GM23338 (cell line): Measurements from ENCODE around the gene MAPKAPK2. TPM values are rescaled to one million over a fixed set of nuclear protein-coding genes. Genes with fewer than 3 reads are reported as not detected.
A peak's percentile ranks its signal among the peaks of the same experiment; 100 is the strongest.

Experiments used
- ATAC-seq: fragments of 200-7000 bp; cut with Tn5 transposase; 3 replicates; pipeline ENCODE4 v1.9.1; 2020
- DNase-seq: peaks from one replicate; pipeline ENCODE4 v3.0.0-alpha.2; 2015; ENCODE audit warnings: low spot score
- H2AFZ ChIP-seq: fragments of 200-600 bp; sonication (generic); 2 replicates; pipeline ENCODE4 v1.8.0; 2016; ENCODE audit warnings: antibody characterized with exemption, mild to moderate bottlenecking, moderate library complexity
- H3F3A ChIP-seq: fragments of 200-600 bp; sonication (generic); replicated peaks from 2 replicates; pipeline ENCODE4 v1.8.0; 2017; ENCODE audit warnings: antibody characterized with exemption, mixed run types, low read depth
- H3K27ac ChIP-seq: fragments of 200-600 bp; sonication (generic); 2 replicates; pipeline ENCODE4 v1.6.1; 2016; ENCODE audit warnings: low read depth
- H3K27me3 ChIP-seq: fragments of 200-600 bp; sonication (generic); 2 replicates; pipeline ENCODE4 v1.8.0; 2016; ENCODE audit warnings: mild to moderate bottlenecking, mixed run types, moderate library complexity; ENCODE audit not compliant: insufficient read depth
- H3K36me3 ChIP-seq: fragments of 200-600 bp; sonication (generic); 2 replicates; pipeline ENCODE4 v1.8.0; 2016; ENCODE audit warnings: mild to moderate bottlenecking; ENCODE audit not compliant: insufficient read depth
- H3K4me1 ChIP-seq: fragments of 200-600 bp; sonication (generic); 2 replicates; pipeline ENCODE4 v1.8.0; 2016; ENCODE audit warnings: mild to moderate bottlenecking, moderate library complexity; ENCODE audit not compliant: insufficient read depth
- H3K4me2 ChIP-seq: fragments of 200-600 bp; sonication (generic); 2 replicates; pipeline ENCODE4 v1.7.1; 2017; ENCODE audit warnings: mixed run types
- H3K4me3 ChIP-seq: fragments of 200-600 bp; sonication (generic); 2 replicates; pipeline ENCODE4 v1.6.1; 2016; ENCODE audit warnings: mixed run types
- H3K79me2 ChIP-seq: fragments of 200-600 bp; sonication (generic); replicated peaks from 2 replicates; pipeline ENCODE4 v1.8.0; 2017; ENCODE audit warnings: mild to moderate bottlenecking; ENCODE audit not compliant: insufficient read depth
- H3K9me2 ChIP-seq: fragments of 200-600 bp; sonication (generic); 2 replicates; pipeline ENCODE4 v1.8.0; 2017; ENCODE audit not compliant: insufficient read depth
- H4K20me1 ChIP-seq: fragments of 200-600 bp; sonication (generic); replicated peaks from 2 replicates; pipeline ENCODE4 v1.8.0; 2017; ENCODE audit warnings: mild to moderate bottlenecking; ENCODE audit not compliant: insufficient read depth
- H3K27ac Mint-ChIP-seq: 2 replicates; pipeline ENCODE4 v1.8.0; 2020; ENCODE audit warnings: inconsistent platforms, mild to moderate bottlenecking, moderate library complexity, mixed read lengths
- H3K27me3 Mint-ChIP-seq: 3 replicates; pipeline ENCODE4 v1.8.0; 2022; ENCODE audit warnings: low read depth, mild to moderate bottlenecking, moderate library complexity, mixed read lengths, inconsistent platforms; ENCODE audit not compliant: insufficient read depth, poor library complexity
- H3K36me3 Mint-ChIP-seq: 3 replicates; pipeline ENCODE4 v1.8.0; 2021; ENCODE audit warnings: low read depth, mild to moderate bottlenecking, inconsistent platforms, moderate library complexity, mixed read lengths
- H3K4me1 Mint-ChIP-seq: 3 replicates; pipeline ENCODE4 v1.8.0; 2020; ENCODE audit warnings: mild to moderate bottlenecking, inconsistent platforms, mixed read lengths
- H3K4me3 Mint-ChIP-seq: 3 replicates; pipeline ENCODE4 v1.8.0; 2021; ENCODE audit warnings: moderate library complexity, mild to moderate bottlenecking, inconsistent platforms, mixed read lengths
- H3K9me3 Mint-ChIP-seq: 3 replicates; pipeline ENCODE4 v1.8.0; 2020; ENCODE audit warnings: moderate library complexity, mild to moderate bottlenecking, inconsistent platforms, mixed read lengths
- CREB1 ChIP-seq: fragments of 250-450 bp; sonication (Bioruptor Pico); IDR thresholded peaks from 2 replicates; pipeline ENCODE4 v1.5.0; 2020; ENCODE audit warnings: low read depth, mild to moderate bottlenecking, moderate library complexity
- CTCF ChIP-seq, 2 experiments: fragments of 200-600 bp in 1 of 2; sonication (generic) in 1 of 2; conservative IDR thresholded peaks; 2 replicates each; pipeline versions ENCODE4 v1.5.1 to v1.6.1; 2016 to 2017; ENCODE audit warnings: antibody characterized with exemption in 2 of 2, low read depth in 2 of 2, mild to moderate bottlenecking in 2 of 2, moderate library complexity in 1 of 2
- ETS1 ChIP-seq: IDR thresholded peaks from 2 replicates; pipeline ENCODE4 v1.6.1; 2016; ENCODE audit warnings: antibody characterized with exemption
- EZH2 ChIP-seq: fragments of 200-600 bp; sonication (generic); IDR thresholded peaks from one replicate; pipeline ENCODE4 v1.8.0; 2017; ENCODE audit warnings: antibody characterized with exemption, mild to moderate bottlenecking, low read depth; ENCODE audit not compliant: unreplicated experiment
- EZH2phosphoT487 ChIP-seq: fragments of 200-600 bp; sonication (generic); IDR thresholded peaks from one replicate; pipeline ENCODE4 v1.8.1; 2018; ENCODE audit warnings: antibody characterized with exemption; ENCODE audit not compliant: unreplicated experiment
- NANOG ChIP-seq: IDR thresholded peaks from 2 replicates; pipeline ENCODE4 v1.6.1; 2016; ENCODE audit warnings: antibody characterized with exemption, borderline replicate concordance
- STAT1 ChIP-seq: IDR thresholded peaks from one replicate; pipeline ENCODE4 v1.6.1; 2016; ENCODE audit warnings: antibody characterized with exemption; ENCODE audit not compliant: unreplicated experiment
- ZNF114 ChIP-seq: fragments of 250-450 bp; sonication (Bioruptor Pico); IDR thresholded peaks from 2 replicates; pipeline ENCODE4 v1.5.0; 2020; ENCODE audit warnings: mild to moderate bottlenecking, moderate library complexity
- ZNF462 ChIP-seq: fragments of 250-450 bp; sonication (Bioruptor Pico); IDR thresholded peaks from 2 replicates; pipeline ENCODE4 v1.5.0; 2020; ENCODE audit warnings: mild to moderate bottlenecking, moderate library complexity
- polyA plus RNA-seq: library from polyadenylated mRNA; unstranded; fragments of >200 nt; fragmentation: Nextera tagmentation; extraction: Ambion mirVana; gene quantifications from 2 replicates; pipeline ENCODE4 v1.2.1, GENCODE V29; 2016
- total RNA-seq: library from RNA; depleted of rRNA; stranded (reverse); fragments of >200 nt; shearing (Covaris generic); gene quantifications from 2 replicates; pipeline ENCODE4 v1.2.3, GENCODE V29; 2014

MAPKAPK2 gene
- total and polyA plus RNA-seq, 2 experiments from 2014 or later = 10.1 to 30.4 TPM

GRCh38 chr1:206702260-206702659, 17.6 kb downstream of the MAPKAPK2 start:
- Histone ChIP-seq H3K4me2 (peak overlapping the region; percentile 18; the same call in 1 of the 2 replicates), H3K79me2 (peaks cover 89% of the 10 kb centered on the region), H3F3A (0 out of 2 replicates have a peak, but pooled peaks cover 4% of the 10 kb centered on the region), H3K4me3 (no peak overlapping the region), H3K27me3 (no peaks in the 10 kb centered on the region), H3K4me1 (peaks cover 59% of the 10 kb centered on the region), H2AFZ (no peak overlapping the region), H3K9me2 (no peaks in the 10 kb centered on the region), H4K20me1 (peaks cover 63% of the 10 kb centered on the region), H3K27ac (peak overlapping the region; percentile 39; the same call in 1 of the 2 replicates), H3K36me3 (no peaks in the 10 kb centered on the region)
- H3K27ac Mint-ChIP-seq = no peak overlapping the region
- H3K27me3 Mint-ChIP-seq = peaks cover 4% of the 10 kb centered on the region
- peaks cover 4% of the 10 kb centered on the region; the same call in 1 of the 3 replicates for H3K36me3 Mint-ChIP-seq
- ATAC-seq (peak; percentile 23), DNase-seq (no peak)
- no peak overlapping the region for H3K4me3 Mint-ChIP-seq
- H3K4me1 Mint-ChIP-seq = peaks cover 81% of the 10 kb centered on the region
- H3K9me3 Mint-ChIP-seq = no peaks in the 10 kb centered on the region
- TF ChIP-seq CTCF (conservative IDR thresholded peaks at IDR 0.05; ENCODE audit: low read depth in 2 of 2) (no peak), STAT1 (no peak), EZH2 (no peak), NANOG (no peak), EZH2phosphoT487 (no peak), ETS1 (no peak)

GRCh38 chr1:206702803-206703202, 18.1 kb downstream of the MAPKAPK2 start:
- peaks cover 1% of the 10 kb centered on the region for H3K27me3 Mint-ChIP-seq
- H3K4me3 ChIP-seq = no peak overlapping the region
- no peak for TF ChIP-seq ZNF462 (CRISPR knock-in tag)
- no peak for TF ChIP-seq ZNF114 (CRISPR knock-in tag)
- no peak for TF ChIP-seq EZH2phosphoT487
- TF ChIP-seq ETS1 = no peak
- no peak for TF ChIP-seq CREB1 (CRISPR knock-in tag)
- TF ChIP-seq STAT1 = no peak

More at GRCh38 chr1:206702803-206703202, 18.1 kb downstream of the MAPKAPK2 start:
- H3F3A ChIP-seq = 0 out of 2 replicates have a peak, but pooled peaks cover 4% of the 10 kb centered on the region
- H3K9me2 ChIP-seq = no peaks in the 10 kb centered on the region
- peak overlapping the region; percentile 18 for H3K4me2 ChIP-seq
- H3K27ac ChIP-seq = 0 out of 2 replicates have a peak overlapping the region, but pooled peaks have one; percentile 5
- peaks cover 60% of the 10 kb centered on the region for H3K4me1 ChIP-seq
- H2AFZ ChIP-seq = no peak overlapping the region
- H3K79me2 ChIP-seq = peaks cover 88% of the 10 kb centered on the region
- ATAC-seq (peak; percentile 78), DNase-seq (peak; percentile 63)
- H3K27ac Mint-ChIP-seq = no peak overlapping the region
- H3K36me3 ChIP-seq = no peaks in the 10 kb centered on the region
- peaks cover 63% of the 10 kb centered on the region for H4K20me1 ChIP-seq
- H3K27me3 ChIP-seq = no peaks in the 10 kb centered on the region
- H3K4me3 Mint-ChIP-seq = peak overlapping the region; percentile 0; the same call in 1 of the 3 replicates
- H3K9me3 Mint-ChIP-seq = no peaks in the 10 kb centered on the region
- no peaks in the 10 kb centered on the region for H3K36me3 Mint-ChIP-seq
- peaks cover 81% of the 10 kb centered on the region for H3K4me1 Mint-ChIP-seq
